GM12864 (cell line): Measurements from ENCODE around the gene PLXNC1.

Source experiments
- DNase-seq: peaks from one replicate; pipeline ENCODE4 v3.0.0-alpha.2; 2011; ENCODE audit warnings: low read depth
- H3K4me3 ChIP-seq: 2 replicates; pipeline ENCODE4 v1.5.1; 2011; ENCODE audit warnings: mild to moderate bottlenecking, low read depth, low read length, control low read depth
- CTCF ChIP-seq: IDR thresholded peaks from 2 replicates; pipeline ENCODE4 v1.5.1; 2011; ENCODE audit warnings: low read depth, mild to moderate bottlenecking, moderate library complexity, low read length, control low read depth, inconsistent platforms; ENCODE audit errors: missing control alignments

PLXNC1 gene

GRCh38 chr12:94202245-94203180, 54.1 kb downstream of the PLXNC1 start:
- no peak for TF ChIP-seq CTCF
- H3K4me3 ChIP-seq = no peak overlapping the region
- no peak for DNase-seq

- H3K4me3 ChIP-seq = no peak overlapping the region
- no peak for TF ChIP-seq CTCF
- no peak for DNase-seq
Measured at GRCh38 chr12:94203181-94203546, 54.8 kb downstream of the PLXNC1 start.

GRCh38 chr12:94203796-94204195, 55.4 kb downstream of the PLXNC1 start:
- no peak overlapping the region; the same call in 1 of the 2 replicates for H3K4me3 ChIP-seq
- DNase-seq = no peak
- no peak for TF ChIP-seq CTCF

GRCh38 chr12:94204499-94205247, 56.3 kb downstream of the PLXNC1 start:
- no peak for TF ChIP-seq CTCF
- no peak for DNase-seq
- H3K4me3 ChIP-seq = peak overlapping the region; percentile 34; the same call in 1 of the 2 replicates

- no peak for DNase-seq
- H3K4me3 ChIP-seq = peak overlapping the region; percentile 34
- TF ChIP-seq CTCF = no peak
Measured at GRCh38 chr12:94205822-94206221, 57.4 kb downstream of the PLXNC1 start.

GRCh38 chr12:94206886-94207285, 58.5 kb downstream of the PLXNC1 start:
- no peak for DNase-seq
- H3K4me3 ChIP-seq = no peak overlapping the region; the same call in 1 of the 2 replicates
- TF ChIP-seq CTCF = no peak
